ENCODE data around the gene ABCB9. TPM values are rescaled to one million over a fixed set of nuclear protein-coding genes. Genes with fewer than 3 reads are reported as not detected.
A peak's percentile ranks its signal among the peaks of the same experiment; 100 is the strongest.

Gene ABCB9
- total RNA-seq, 1 experiment from 2014 or later, result 4.6 TPM

- no peak overlapping the region for H2BK5ac ChIP-seq (ENCODE audit: insufficient read length, low read length)
- TF ChIP-seq CTCF (conservative IDR thresholded peaks at IDR 0.05), result no peak
- no peak overlapping the region for H3K18ac ChIP-seq (ENCODE audit: insufficient read length, low read depth, low read length)
- no peaks in the 10 kb centered on the region for H3K79me2 ChIP-seq (ENCODE audit: insufficient read depth, low read length)
- H3K27ac Mint-ChIP-seq, result peak overlapping the region in 2 of 3 experiments; percentile 22 to 96; a peak in 3 of 7 replicates
- no peaks in the 10 kb centered on the region for H4K20me1 ChIP-seq (ENCODE audit: control insufficient read depth, insufficient read depth, insufficient read length)
- peaks cover 11 to 12% of the 10 kb centered on the region in 2 experiments for H3K4me1 Mint-ChIP-seq
- H3K9me3 Mint-ChIP-seq, result peaks cover 2 to 3% of the 10 kb centered on the region in 2 experiments; a peak in 1 of 5 replicates
- peak overlapping the region in 1 of 2 experiments; percentile 1; a peak in 2 of 5 replicates for H3K4me3 Mint-ChIP-seq
- H3K27me3 ChIP-seq (ENCODE audit: insufficient read depth, low read length), result no peaks in the 10 kb centered on the region
- H3K23me2 ChIP-seq (ENCODE audit: insufficient read length, low read depth, low read length, poor library complexity, severe bottlenecking), result no peaks in the 10 kb centered on the region
- H3K9me3 ChIP-seq (ENCODE audit: control insufficient read depth, low read depth, low read length), result no peaks in the 10 kb centered on the region
- H3K4me1 ChIP-seq (ENCODE audit: insufficient read depth, low read length), result no peaks in the 10 kb centered on the region
- H2AK5ac ChIP-seq (ENCODE audit: insufficient read length, low read length), result no peak overlapping the region
- H3K27me3 Mint-ChIP-seq (ENCODE audit: low read depth), result peaks cover 34% of the 10 kb centered on the region
- no peak overlapping the region for H3K23ac ChIP-seq (ENCODE audit: insufficient read length, low read depth, low read length)
- H3K27ac ChIP-seq (ENCODE audit: insufficient read length, low read depth, low read length), result no peak overlapping the region
- H3K4ac ChIP-seq (ENCODE audit: low read depth, low read length), result no peak overlapping the region
- H3T11ph ChIP-seq (ENCODE audit: low read length), result no peak overlapping the region
- H2BK12ac ChIP-seq (ENCODE audit: insufficient read length, low read depth, low read length), result no peak overlapping the region
- H3K14ac ChIP-seq (ENCODE audit: insufficient read depth, low read length), result no peak overlapping the region; the same call in 1 of the 2 replicates
- no peak overlapping the region for H4K5ac ChIP-seq (ENCODE audit: insufficient read length, low read depth, low read length)
- H3K56ac ChIP-seq (ENCODE audit: insufficient read length, low read depth, low read length), result no peak overlapping the region
- peak; percentile 69 for DNase-seq
- no peak overlapping the region for H3K4me2 ChIP-seq (ENCODE audit: insufficient read depth, insufficient read length, low read length)
- H4K91ac ChIP-seq (ENCODE audit: insufficient read length, low read depth, low read length), result no peak overlapping the region
- H2BK120ac ChIP-seq (ENCODE audit: low read depth, low read length, poor library complexity, severe bottlenecking), result no peak overlapping the region
- H2BK15ac ChIP-seq (ENCODE audit: low read depth, low read length), result no peak overlapping the region
- no peak overlapping the region for H2BK20ac ChIP-seq (ENCODE audit: low read depth, low read length, poor library complexity, severe bottlenecking)
- H3K36me3 Mint-ChIP-seq (ENCODE audit: insufficient read depth in 1 of 3, low read depth in 3 of 3), result no peaks in the 10 kb centered on the region; a peak in 1 of 7 replicates
- H3K9ac ChIP-seq (ENCODE audit: extremely low read depth, insufficient read length, low read length), result no peak overlapping the region
- no peaks in the 10 kb centered on the region for H3K79me1 ChIP-seq (ENCODE audit: insufficient read depth, low read depth, low read length, poor library complexity, severe bottlenecking)
- H2AFZ ChIP-seq (ENCODE audit: low read length), result no peak overlapping the region
- H4K8ac ChIP-seq (replicated peaks; ENCODE audit: insufficient read length, low read depth, low read length), result no peak overlapping the region
- WGBS (ENCODE audit: extremely low coverage, insufficient read length, low lambda C conversion rate), result no CpG with 5 or more reads among the region's 12 CpGs
Observed at GRCh38 chr12:122909442-122910288, 56.6 kb downstream of the ABCB9 start.
